Measurements from ENCODE around the gene CHIT1.

GRCh38 chr1:203276916-203277545, 47.6 kb upstream of the CHIT1 start:
- TF ChIP-seq EZH2 (optimal IDR thresholded peaks at IDR 0.05; ENCODE audit: low read depth, low read length) = no peak
- no peak for TF ChIP-seq CTCF (IDR thresholded peaks at IDR 0.05; ENCODE audit: low read length)
- no peak for TF ChIP-seq EZH2phosphoT487 (IDR thresholded peaks at IDR 0.05; ENCODE audit: low read length)

All from MM.1S (cell line).